HG03039 (cell line): ENCODE data around the gene POU2AF1.
"Not testable (repeated sequence)": the region's sequence is repeated elsewhere in the genome, so short reads cannot be mapped to it uniquely, and the experiment has no call there.

Experiments
- ATAC-seq: cut with Tn5 transposase; IDR thresholded peaks from one replicate; pipeline ENCODE4 v1.9.1; 2021; ENCODE audit warnings: mild to moderate bottlenecking, moderate library complexity; ENCODE audit not compliant: unreplicated experiment

POU2AF1 gene

GRCh38 chr11:111410951-111411350 is 31.9 kb upstream of the POU2AF1 start:
- no peak for ATAC-seq

GRCh38 chr11:111409915-111410314 is 30.8 kb upstream of the POU2AF1 start:
- peak; percentile 47 for ATAC-seq

DNA sequence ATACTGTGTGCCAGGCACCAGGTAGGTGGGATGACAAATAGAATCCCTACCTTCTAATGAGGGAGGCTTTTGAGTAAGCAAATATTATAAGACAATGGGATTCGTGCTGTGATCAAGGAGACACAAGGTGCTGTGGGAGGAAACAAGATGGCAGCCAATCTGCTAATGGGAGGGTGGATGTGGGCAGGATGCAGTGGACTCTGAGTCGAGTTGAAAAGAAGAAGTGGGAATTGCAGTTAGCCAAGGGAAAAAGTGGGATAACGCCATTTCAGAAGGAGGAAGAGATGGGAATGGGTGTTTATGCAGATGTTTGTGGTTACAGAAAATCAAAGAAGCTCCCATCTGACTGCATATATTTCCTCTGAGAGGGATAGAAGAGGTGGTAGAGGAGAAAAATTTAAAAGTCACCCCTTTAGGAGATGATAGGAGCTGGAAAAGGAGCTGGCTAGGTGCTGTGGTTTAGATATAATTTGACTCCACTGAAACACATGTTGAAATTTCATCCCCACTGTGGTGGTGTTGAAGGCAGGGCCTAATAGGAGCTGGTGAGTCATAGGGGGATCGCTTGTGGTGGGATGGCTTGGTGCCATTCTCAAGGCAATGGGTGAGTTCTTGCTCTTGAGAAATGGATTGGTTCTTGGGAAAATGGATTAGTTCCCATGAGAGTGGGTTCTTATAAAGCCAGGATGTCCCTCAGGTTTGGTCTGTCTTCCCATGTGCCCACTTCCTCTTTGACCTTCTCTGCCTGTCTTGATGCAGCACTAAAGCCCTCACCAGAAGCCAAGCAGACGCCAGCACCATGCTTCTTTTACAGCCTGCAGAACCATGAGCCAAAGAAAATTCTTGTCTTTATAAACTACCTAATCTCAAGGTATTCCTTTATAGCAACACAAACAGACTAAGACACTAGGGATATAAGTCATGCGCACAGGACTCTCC is 30.0 kb upstream of the POU2AF1 start:
- peak; percentile 38 for ATAC-seq

- ATAC-seq = no peak
Observed at GRCh38 chr11:111407652-111408051, 28.6 kb upstream of the POU2AF1 start.

- ATAC-seq = no peak
Observed at GRCh38 chr11:111406589-111406988, 27.5 kb upstream of the POU2AF1 start.

- ATAC-seq = no peak
Observed at GRCh38 chr11:111406091-111406490, 27.0 kb upstream of the POU2AF1 start.

DNA sequence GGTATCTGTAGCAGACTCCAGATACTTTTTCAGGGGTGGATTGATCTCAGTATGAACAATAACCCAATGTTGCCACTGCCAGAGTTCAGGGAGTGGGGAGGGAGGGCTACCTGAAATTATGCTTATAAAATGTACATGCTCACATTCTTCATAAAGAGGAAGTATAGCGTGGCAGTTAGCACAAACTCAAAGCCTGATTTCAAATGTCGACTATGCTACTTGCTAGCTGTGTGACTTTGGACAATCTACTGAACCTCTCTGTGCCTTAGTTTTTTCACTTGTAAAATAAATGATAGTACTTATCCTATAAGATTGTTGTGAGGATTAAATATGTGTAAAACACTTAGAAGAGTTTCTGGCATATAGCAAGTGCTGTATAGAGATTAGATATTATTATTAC is 26.5 kb upstream of the POU2AF1 start:
- no peak for ATAC-seq

- ATAC-seq = no peak
Observed at GRCh38 chr11:111403051-111403726, 24.1 kb upstream of the POU2AF1 start.

DNA sequence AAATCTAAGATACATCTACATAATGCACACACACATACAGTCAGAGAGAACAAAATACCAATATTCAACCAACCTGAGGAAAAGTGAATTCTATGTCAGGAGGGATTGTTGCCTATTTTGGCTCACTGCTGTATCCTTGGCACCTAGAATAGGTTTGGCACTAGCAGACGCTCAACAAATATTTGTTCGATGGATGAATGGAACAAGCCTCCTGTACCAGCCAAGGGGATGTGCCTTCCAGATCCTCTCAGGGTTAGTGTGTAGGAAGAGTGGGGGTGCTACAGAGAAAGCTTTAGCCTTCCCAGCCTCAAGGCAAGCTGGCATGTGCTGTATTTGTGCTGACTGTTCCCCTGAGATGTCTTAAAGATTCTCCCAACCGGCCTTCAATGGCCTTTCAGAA is 23.3 kb upstream of the POU2AF1 start:
- ATAC-seq = no peak

GRCh38 chr11:111401957-111402356 is 22.9 kb upstream of the POU2AF1 start:
- not testable (repeated sequence) for ATAC-seq

GRCh38 chr11:111400595-111400994 is 21.5 kb upstream of the POU2AF1 start:
- ATAC-seq = no peak

DNA sequence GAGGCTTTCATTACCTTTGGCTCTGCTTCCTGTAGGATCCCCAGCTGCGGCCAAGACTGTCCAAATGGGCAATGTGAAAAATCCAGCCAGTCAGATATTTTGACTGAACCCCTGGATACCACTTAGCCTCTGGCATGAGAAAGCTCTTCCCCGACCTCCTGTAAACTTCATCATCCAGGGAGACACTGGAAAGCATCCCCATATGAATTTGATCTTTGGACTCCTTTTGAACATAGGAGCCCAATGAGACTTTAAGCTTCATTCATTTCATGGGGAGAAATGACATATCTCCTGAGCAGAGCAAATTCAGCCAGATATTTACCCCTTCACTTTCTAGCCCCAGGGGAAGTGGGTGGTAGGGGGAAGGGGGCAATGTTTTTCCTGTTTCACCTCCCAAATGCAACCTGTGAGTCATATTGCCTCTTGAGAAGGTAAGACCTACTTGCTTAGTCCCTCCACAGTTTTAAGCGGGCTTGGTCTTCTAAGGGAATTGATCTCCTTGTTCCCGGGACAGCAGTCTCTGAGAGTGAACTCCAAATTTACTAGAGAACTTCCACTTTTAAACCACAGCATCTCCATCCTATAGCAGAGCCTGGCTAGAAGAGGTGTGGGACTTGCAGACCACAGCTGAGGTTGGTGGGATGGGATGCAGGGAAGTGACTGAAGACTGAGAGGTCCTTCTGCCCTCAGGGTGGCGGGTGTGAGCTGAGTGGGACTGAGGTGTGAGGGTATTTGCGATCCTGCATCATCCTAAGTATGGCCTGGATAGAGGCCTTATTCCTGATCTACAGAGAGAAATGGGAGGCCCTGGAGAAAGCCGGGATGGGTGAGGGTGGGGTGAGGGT is 20.3 kb upstream of the POU2AF1 start:
- ATAC-seq = no peak

DNA sequence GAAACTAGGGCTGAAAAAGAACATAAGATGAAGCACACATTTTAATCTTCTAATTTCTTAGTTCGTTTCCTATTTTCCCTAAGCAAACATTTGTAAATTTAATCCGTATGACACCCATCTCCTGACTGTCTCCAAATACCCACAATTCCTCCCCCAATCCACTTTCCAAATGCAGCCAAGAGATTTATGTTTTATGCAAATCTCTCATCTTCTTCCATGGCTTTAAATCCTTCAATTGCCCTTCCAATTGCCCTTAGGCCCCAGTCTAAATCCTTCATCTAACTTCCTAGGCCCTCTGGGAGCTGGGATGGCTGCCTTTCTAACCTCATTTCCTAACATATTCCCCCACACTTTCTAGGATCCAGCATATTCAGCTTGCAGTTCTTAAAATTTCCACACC is 18.0 kb upstream of the POU2AF1 start:
- ATAC-seq = no peak

DNA sequence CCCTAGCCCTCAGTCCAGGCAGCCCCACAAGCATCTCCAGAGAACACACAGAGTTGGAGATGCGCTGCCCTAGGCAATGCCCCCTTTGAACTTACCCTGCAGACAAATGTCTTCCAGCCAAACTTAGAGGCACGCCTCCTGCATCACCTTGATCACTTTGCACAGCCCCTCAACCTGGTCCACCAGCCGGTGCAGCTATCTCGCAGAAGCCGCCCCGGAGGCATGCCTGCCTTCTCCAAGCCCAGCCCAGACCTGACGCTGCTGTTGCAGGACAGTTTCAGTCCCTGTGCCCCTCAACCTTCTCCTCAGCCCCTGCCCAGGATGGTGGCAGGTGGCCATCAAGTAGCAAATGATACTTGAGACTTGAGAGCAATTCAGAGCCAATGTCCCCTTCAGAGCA is 16.7 kb upstream of the POU2AF1 start:
- no peak for ATAC-seq

DNA sequence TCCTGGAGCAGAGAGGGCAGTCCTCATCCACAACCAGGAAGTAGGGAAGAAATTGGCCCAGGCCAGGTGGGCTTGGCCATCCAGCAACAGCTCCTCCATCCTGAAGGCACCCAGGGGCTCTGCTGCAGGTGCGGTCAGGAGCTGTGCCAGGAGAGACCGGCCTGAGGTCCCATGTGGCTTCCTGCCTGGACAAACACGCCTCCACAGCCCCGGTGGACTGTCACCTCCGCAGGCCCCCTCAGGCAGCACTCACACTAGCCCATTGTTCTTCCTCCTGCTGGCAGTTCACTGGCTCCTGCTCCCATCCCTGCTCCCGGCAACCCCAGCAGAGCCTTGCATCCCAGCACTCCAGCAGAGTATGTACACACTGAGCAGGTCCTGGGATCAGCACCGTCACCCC is 16.0 kb upstream of the POU2AF1 start:
- ATAC-seq = no peak

GRCh38 chr11:111394147-111394546 is 15.1 kb upstream of the POU2AF1 start:
- not testable (repeated sequence) for ATAC-seq

- no peak for ATAC-seq
Observed at GRCh38 chr11:111393585-111393984, 14.5 kb upstream of the POU2AF1 start.

DNA sequence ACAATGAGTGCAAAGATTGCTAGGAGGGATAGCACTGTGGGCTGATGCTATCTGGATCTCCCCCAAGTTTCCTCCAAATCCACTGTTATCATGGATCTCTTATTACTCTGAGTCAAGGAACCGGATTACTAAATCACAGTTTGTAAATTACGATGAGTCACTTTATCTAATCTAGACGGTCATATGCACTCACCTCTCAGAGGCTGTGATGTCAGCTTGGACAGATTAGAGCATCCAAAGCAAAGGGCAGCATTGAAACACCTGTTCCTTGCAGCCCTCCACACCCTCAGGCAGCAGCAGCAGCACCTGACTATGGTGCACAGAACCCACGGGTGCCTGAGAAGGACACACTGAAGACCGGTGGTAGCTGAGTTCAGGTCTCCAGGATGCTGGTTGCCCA is 14.0 kb upstream of the POU2AF1 start:
- no peak for ATAC-seq

GRCh38 chr11:111392552-111392951 is 13.5 kb upstream of the POU2AF1 start:
- no peak for ATAC-seq

- no peak for ATAC-seq
Observed at GRCh38 chr11:111391328-111392124, 12.5 kb upstream of the POU2AF1 start.
